GM18526 (cell line): ENCODE data around the gene POLR3C.

ENCODE experiments used
- POLR2A ChIP-seq: IDR thresholded peaks from 3 replicates; pipeline ENCODE4 v1.6.1; 2011; ENCODE audit not compliant: insufficient read length; ENCODE audit errors: extremely low read depth

Gene POLR3C

DNA sequence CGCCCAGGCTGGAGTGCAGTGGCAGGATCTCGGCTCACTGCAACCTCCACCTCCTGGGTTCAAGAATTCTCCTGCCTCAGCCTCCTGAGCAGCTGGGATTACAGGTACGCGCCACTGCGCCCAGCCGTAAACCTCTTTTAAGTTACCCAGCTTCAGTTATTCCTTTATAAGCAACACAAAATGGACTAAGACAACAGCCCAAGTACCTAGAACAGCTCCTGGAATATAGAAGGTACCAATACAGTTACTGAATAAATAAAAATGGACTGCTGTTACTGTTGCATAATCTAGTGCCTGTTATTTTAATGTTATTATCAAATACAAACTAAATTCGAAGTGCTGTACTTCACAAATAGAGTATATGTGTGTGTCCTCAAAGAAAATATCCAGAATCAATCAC is 17.2 kb upstream of the POLR3C start:
- TF ChIP-seq POLR2A = no peak

GRCh38 chr1:145824499-145824842 is 471 bp downstream of the POLR3C start:
- no peak for TF ChIP-seq POLR2A

GRCh38 chr1:145826030-145826429 is 2.0 kb downstream of the POLR3C start:
- TF ChIP-seq POLR2A = no peak

GRCh38 chr1:145827966-145828365 is 4.0 kb downstream of the POLR3C start:
- no peak for TF ChIP-seq POLR2A

DNA sequence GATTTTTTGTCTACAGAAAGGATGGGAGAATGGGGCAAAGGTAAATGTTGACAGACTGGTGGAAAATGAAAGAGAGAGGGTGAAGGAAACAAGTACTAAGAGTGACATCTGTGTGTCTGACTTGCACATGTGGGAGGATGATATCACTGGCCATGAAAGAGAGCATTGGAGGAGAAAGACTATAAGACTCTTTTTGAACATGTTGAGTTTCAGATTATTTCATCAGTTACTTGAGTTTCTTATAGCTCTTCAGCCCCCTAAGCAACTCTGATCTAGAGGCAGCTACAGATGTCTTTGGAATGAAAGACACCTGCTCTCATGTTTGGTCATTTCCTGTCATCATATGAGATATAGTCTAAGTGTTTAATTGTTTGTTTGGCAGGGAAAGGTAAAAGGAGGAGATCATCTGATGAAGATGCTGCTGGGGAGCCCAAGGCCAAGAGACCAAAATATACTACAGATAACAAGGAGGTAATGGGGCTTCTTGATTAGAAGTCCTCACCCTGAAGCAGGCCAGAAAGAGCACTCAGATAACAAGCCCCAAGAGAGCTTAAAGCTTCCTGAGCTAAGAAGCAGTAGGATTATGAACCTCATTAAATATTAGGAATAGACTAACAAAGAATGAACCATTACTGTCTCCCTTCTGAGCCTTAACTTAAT is 4.5 kb downstream of the POLR3C start:
- no peak for TF ChIP-seq POLR2A

GRCh38 chr1:145837656-145838055 is 13.7 kb downstream of the POLR3C start:
- no peak for TF ChIP-seq POLR2A

DNA sequence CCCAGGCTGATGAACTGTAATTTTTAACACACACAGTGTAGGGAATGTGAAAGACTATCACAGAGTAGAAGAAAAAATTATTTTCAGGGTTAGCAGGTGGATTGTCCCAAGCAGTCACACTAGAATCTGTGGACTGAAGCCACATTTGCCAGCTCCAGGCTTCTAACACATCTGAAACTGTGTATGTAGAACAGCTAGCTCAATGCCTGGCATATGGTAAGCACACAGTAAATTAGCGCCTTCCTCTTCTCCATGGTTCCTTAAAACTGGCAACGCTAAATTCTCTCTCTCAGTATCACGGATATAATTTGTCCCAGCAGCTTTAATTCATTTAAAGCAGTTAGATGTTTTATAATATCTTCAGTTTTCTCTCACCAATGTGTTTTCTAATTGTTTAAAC is 19.0 kb downstream of the POLR3C start:
- TF ChIP-seq POLR2A = no peak

DNA sequence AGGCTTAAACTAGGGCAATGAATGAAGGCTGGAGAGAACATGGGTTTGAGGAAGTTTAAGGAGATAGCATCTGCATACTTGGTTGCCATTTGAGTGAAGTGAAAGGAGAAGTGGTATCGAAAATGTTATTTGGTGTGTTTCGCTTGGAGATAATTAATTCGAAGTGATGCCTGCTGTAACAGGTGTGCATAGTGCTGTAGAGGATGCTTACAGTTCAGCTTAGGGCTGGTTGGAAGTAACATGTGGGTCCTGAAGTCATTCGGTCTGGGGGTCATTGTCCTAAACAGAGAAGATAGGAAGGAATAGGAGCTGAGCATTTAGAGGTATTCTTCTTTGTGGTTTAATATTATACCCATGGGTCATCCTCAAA is 21.1 kb downstream of the POLR3C start:
- no peak for TF ChIP-seq POLR2A

DNA sequence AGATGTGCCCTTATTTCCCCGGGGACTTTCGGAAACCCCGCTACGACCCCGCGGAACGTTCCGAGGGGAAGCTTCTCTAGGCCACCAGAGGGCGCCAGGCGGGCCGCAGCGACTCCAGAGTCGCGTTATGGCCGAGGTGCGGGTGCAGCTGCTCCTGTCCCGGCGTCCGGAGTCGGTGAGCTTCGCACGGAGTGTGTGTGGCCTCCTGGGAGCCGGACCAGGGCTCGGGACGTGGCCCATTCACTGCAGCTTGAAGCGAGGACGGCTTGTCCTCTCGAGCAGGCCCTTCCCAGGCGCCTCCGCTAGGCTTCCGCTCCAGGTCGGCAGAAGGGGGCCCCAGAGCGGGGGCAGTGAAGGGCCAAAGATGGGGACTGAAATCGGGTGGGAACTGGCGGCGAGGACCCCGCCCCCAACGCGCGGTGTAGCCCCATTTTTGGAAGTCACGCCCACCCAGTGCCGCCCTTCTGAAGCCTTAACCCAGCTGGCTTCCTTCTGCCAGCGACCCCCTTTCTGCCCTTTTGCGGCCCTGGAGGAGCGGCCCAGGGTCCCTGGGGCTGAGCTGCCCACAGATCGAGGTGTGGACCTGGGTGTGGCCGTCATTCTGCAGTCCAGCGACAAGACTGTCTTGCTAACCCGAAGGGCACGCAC is 21.6 kb downstream of the POLR3C start, which contains the start of gene NUDT17:
NUDT17 (plus strand) TSS at position 117 of the 648 bp plus-strand sequence; CDS start at position 128, 11 bp downstream.
- peak; percentile 67 for TF ChIP-seq POLR2A

GRCh38 chr1:145846201-145846612 is 22.2 kb downstream of the POLR3C start:
- TF ChIP-seq POLR2A = no peak

DNA sequence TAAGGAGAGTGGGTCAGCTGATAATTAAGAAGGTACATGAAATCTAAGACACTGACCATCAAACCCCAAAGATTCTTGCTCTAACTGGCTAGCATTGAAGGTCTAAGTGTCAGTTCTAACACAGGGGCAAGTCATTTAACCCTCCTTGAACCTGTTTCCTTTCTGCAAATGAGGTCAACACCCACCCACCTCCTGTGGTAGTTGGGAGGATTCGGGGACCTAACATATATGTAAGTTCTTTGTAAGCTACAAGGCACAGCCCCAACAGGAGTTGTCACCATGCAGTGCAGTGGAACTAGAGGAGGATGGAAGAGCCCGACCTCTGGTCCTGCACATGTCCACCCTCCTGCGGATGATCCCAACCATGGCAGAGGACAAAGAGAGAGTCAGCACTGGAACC is 23.8 kb downstream of the POLR3C start:
- no peak for TF ChIP-seq POLR2A

DNA sequence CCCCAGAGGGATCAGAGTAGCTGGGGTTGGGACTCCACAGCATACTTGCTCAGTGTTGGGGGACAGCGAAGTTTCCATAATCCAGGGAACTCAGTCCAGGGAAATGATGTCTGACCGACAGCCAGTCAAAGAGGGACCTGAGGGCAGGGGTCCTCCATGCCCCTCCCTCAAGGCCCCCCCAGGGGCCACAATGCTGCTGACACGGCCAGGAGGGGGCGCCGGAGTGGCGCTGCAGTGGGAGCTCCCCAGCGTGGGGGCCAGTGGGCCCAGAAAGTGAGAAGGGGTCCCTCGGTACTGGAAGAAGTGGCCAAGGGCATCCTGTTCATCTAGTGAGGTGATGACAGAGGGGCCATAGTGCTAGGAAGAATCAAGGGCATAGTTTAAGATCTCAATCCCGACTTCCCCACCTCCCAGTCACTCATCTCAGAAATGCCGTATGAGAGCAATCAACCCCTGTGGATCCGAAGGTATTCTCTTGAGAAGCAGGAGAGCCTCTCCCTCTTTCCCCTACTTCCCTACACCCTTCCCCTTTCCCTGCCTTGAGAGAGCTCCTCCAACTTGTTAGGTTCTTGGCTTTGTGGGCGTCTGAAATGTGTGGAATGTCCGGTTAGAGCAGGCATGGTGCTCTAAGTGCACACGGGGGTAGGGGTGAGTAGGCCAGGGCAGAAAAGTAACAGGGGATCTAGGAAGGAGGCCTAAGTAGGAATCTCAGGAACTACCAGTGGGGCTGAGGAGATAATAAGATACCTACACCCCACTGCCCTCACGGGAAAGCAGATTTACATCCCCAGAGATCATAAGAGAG is 25.6 kb downstream of the POLR3C start:
- TF ChIP-seq POLR2A = no peak

DNA sequence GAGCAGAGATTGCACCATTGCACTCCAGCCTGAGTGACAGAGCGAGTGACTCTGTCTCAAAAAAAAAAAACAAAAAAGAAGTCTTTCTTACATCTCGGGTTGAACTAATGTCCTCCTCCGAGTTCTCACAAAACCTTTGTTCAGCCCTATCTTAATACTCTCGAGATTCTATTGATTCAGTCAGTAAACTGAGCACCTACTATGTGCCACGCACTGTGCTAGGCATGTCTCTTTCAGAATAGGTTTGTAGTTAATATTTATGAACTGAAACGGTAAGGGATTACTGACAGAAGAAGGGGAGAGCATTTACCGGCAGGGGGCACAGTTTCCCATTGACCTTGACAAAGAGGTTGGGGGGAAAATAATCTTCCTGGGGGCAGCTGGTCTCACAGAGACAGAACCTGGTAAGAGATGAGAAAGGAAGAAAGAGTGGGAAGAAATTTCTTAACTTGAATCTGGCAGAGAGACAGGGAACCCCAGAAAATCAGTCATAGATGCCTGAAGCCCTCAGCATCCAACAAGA is 31.5 kb downstream of the POLR3C start:
- no peak for TF ChIP-seq POLR2A

- no peak for TF ChIP-seq POLR2A
Observed at GRCh38 chr1:145857170-145857569, 33.2 kb downstream of the POLR3C start.

DNA sequence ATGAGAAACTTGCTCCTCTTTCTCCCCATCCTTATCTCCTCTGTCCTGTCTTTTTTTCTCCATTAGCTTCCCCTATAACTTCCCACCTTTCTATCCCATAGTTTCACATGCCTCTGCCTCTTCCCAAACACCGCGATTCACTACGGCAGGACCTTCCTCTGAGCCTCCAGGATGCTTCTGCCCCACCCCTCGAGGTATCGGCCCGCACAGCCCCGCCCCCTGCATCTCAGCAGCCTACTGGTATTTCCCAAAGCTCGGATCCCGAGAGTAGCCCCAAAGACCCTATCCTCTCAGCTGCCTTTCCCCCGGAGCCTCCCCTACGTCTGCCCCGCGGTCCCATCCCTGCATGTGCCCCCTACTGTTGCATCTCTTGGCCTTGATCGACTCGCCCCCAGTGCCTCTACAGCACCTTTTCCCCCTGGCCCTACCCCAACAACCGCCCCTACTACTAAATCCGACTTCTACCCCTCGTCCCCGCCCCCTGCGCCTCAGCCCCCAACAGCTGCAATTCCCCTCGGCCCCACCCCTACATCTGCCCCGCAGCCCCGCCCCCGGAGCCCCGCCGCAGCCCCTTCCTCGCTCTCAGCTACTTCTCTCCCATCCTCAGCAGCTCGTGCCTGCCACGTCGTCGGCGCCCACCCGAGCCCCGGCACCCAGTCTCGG is 34.4 kb downstream of the POLR3C start:
- TF ChIP-seq POLR2A = no peak
